ENCODE measurements around the gene SLC1A3.

Gene SLC1A3

GRCh38 chr5:36722900-36723299 lies 116.5 kb downstream of the SLC1A3 start:
- no peak for DNase-seq

- DNase-seq = no peak
These were observed 117.5 kb downstream of the SLC1A3 start for GRCh38 chr5:36723912-36724311.

- no peak for DNase-seq
These were observed 118.3 kb downstream of the SLC1A3 start for GRCh38 chr5:36724467-36725332.

- no peak for DNase-seq
These were observed 119.9 kb downstream of the SLC1A3 start for GRCh38 chr5:36726317-36726716.

- no peak for DNase-seq
These were observed 120.4 kb downstream of the SLC1A3 start for GRCh38 chr5:36726767-36727166.

- DNase-seq = no peak
These were observed 122.5 kb downstream of the SLC1A3 start for GRCh38 chr5:36728697-36729543.

- no peak for DNase-seq
These were observed 124.3 kb downstream of the SLC1A3 start for GRCh38 chr5:36730537-36731216.

- DNase-seq = no peak
These were observed 126.8 kb downstream of the SLC1A3 start for GRCh38 chr5:36733183-36733582.

- no peak for DNase-seq
These were observed 128.0 kb downstream of the SLC1A3 start for GRCh38 chr5:36734422-36734821.

GRCh38 chr5:36735891-36736290 lies 129.5 kb downstream of the SLC1A3 start:
- no peak for DNase-seq
